ENCODE data around the gene C19orf33. TPM values are rescaled to one million over a fixed set of nuclear protein-coding genes. Genes with fewer than 3 reads are reported as not detected.
"Not testable (repeated sequence)": the region's sequence is repeated elsewhere in the genome, so short reads cannot be mapped to it uniquely, and the experiment has no call there.

Gene C19orf33
- total and polyA plus RNA-seq, 2 experiments from 2014 or later: 58.9 to 72.2 TPM

DNA sequence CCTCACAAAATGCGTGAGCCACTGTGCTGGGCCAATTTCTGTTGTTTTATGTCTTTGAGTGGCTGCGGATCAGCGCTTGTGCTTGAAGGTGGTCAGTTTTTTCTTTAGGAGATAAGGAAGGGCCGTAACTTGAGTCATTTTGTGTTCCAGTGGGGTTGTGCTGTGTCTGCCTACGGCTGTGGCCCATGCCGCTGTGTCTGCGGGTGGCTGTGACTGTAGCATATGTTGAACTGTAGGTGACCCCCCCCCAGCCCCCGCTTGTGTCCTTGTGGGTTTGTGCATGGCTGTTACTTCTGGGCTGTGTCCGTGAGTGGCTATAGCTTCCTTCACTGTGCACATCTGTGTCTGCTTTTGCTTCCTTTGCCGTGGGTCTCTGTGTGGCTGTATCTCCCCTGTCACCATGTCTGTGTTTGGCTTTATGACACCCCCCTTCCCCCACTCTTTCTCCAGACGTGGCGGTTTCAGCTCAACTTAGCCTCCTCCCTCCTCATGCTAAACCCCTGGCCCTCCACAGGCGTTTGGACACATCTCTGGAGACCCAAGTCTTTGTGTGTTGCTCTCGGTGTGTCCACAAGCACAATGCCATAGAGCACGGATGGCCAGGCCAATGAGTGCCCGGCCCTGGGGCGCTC lies 48.6 kb upstream of the C19orf33 start (continued):
- TF ChIP-seq STAT1 (IDR thresholded peaks at IDR 0.05; ENCODE audit: unreplicated experiment) (no peak), ETS1 (IDR thresholded peaks at IDR 0.05) (no peak), NANOG (IDR thresholded peaks at IDR 0.05; ENCODE audit: borderline replicate concordance) (no peak), CREB1 (CRISPR knock-in tag; IDR thresholded peaks at IDR 0.05; ENCODE audit: low read depth) (no peak), ZNF114 (CRISPR knock-in tag; IDR thresholded peaks at IDR 0.05) (no peak), JUNB (IDR thresholded peaks at IDR 0.05; ENCODE audit: unreplicated experiment) (no peak), POLR2AphosphoS5 (IDR thresholded peaks at IDR 0.05; ENCODE audit: low read depth) (no peak), EZH2 (IDR thresholded peaks at IDR 0.05; ENCODE audit: low read depth, unreplicated experiment) (no peak), ZNF331 (CRISPR knock-in tag; IDR thresholded peaks at IDR 0.05; ENCODE audit: low read depth) (no peak)

- not testable (repeated sequence) for H3K4me3 Mint-ChIP-seq; H3K27ac Mint-ChIP-seq; H3K9me3 Mint-ChIP-seq; H3K36me3 ChIP-seq (ENCODE audit: insufficient read depth); H3K4me3 ChIP-seq; H3K36me3 Mint-ChIP-seq (ENCODE audit: low read depth); H3K9me2 ChIP-seq (ENCODE audit: insufficient read depth); H3K27me3 ChIP-seq (ENCODE audit: insufficient read depth); H2AFZ ChIP-seq; H3K4me2 ChIP-seq; ATAC-seq
- H3F3A ChIP-seq (replicated peaks; ENCODE audit: low read depth): peaks cover 21% of the 10 kb centered on the region
- peak; percentile 73 for DNase-seq (ENCODE audit: low spot score)
- H3K27ac ChIP-seq (ENCODE audit: low read depth): peak overlapping the region; percentile 100; the same call in 1 of the 2 replicates
- Mint-ChIP-seq H3K27me3 (ENCODE audit: insufficient read depth, low read depth, poor library complexity) (peaks cover 17% of the 10 kb centered on the region), H3K4me1 (peaks cover 30% of the 10 kb centered on the region)
- H3K4me1 ChIP-seq (ENCODE audit: insufficient read depth): peaks cover 36% of the 10 kb centered on the region
- peaks cover 18% of the 10 kb centered on the region for H4K20me1 ChIP-seq (replicated peaks; ENCODE audit: insufficient read depth)
- peaks cover 21% of the 10 kb centered on the region for H3K79me2 ChIP-seq (replicated peaks; ENCODE audit: insufficient read depth)
Measured at GRCh38 chr19:38261942-38262341, 42.1 kb upstream of the C19orf33 start.

DNA sequence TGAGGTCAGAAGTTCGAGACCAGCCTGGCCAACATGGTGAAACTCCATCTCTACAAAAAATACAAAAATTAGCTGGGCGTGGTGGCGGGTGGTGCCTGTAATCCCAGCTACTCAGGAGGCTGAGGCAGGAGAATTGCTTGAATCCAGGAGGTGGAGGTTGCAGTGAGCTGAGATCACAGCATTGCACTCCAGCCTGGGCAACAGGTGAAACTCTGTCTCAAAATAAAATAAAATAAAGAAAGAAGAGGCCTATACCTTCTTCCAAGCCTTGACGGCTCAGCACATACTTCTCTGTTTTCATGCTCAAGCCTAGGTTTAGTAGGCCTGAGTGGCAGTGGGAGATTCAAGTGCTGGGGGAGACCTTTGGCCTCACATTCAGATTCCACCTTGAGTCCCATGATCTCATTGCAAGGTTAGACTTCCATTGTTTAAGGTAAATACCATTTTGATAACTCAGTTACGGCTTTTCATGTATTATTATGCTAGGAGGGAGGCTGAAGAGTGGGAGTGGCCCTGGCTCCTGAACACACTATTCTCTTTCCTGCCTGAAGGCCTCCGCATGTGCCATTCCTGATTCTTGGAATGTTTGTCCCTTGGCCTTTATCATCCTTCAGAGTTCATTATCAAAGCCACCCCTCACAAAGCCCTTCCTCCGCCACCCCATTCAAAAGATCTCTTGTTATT lies 41.3 kb upstream of the C19orf33 start:
- Histone ChIP-seq H2AFZ (no peak overlapping the region), H3K27ac (ENCODE audit: low read depth) (peak overlapping the region; percentile 100), H3K4me2 (peak overlapping the region; percentile 93), H3K4me3 (no peak overlapping the region), H3K79me2 (replicated peaks; ENCODE audit: insufficient read depth) (peaks cover 29% of the 10 kb centered on the region), H3K36me3 (ENCODE audit: insufficient read depth) (no peaks in the 10 kb centered on the region), H4K20me1 (replicated peaks; ENCODE audit: insufficient read depth) (peaks cover 26% of the 10 kb centered on the region), H3K9me2 (ENCODE audit: insufficient read depth) (no peaks in the 10 kb centered on the region), H3K27me3 (ENCODE audit: insufficient read depth) (no peaks in the 10 kb centered on the region), H3F3A (replicated peaks; ENCODE audit: low read depth) (peaks cover 22% of the 10 kb centered on the region), H3K4me1 (ENCODE audit: insufficient read depth) (peaks cover 41% of the 10 kb centered on the region)
- H3K4me3 Mint-ChIP-seq: peak overlapping the region; percentile 22; the same call in 1 of the 3 replicates
- peaks cover 20% of the 10 kb centered on the region for H3K27me3 Mint-ChIP-seq (ENCODE audit: insufficient read depth, low read depth, poor library complexity)
- H3K9me3 Mint-ChIP-seq: no peaks in the 10 kb centered on the region
- DNase-seq (ENCODE audit: low spot score) (peak; percentile 72), ATAC-seq (no peak)
- no peaks in the 10 kb centered on the region; the same call in 2 of the 3 replicates for H3K36me3 Mint-ChIP-seq (ENCODE audit: low read depth)
- H3K4me1 Mint-ChIP-seq: peaks cover 38% of the 10 kb centered on the region
- H3K27ac Mint-ChIP-seq: peak overlapping the region; percentile 71
- TF ChIP-seq NANOG (IDR thresholded peaks at IDR 0.05; ENCODE audit: borderline replicate concordance) (no peak), ZNF331 (CRISPR knock-in tag; IDR thresholded peaks at IDR 0.05; ENCODE audit: low read depth) (no peak), EZH2phosphoT487 (IDR thresholded peaks at IDR 0.05; ENCODE audit: unreplicated experiment) (no peak), ETS1 (IDR thresholded peaks at IDR 0.05) (no peak)
- TF ChIP-seq, protein P1, sequence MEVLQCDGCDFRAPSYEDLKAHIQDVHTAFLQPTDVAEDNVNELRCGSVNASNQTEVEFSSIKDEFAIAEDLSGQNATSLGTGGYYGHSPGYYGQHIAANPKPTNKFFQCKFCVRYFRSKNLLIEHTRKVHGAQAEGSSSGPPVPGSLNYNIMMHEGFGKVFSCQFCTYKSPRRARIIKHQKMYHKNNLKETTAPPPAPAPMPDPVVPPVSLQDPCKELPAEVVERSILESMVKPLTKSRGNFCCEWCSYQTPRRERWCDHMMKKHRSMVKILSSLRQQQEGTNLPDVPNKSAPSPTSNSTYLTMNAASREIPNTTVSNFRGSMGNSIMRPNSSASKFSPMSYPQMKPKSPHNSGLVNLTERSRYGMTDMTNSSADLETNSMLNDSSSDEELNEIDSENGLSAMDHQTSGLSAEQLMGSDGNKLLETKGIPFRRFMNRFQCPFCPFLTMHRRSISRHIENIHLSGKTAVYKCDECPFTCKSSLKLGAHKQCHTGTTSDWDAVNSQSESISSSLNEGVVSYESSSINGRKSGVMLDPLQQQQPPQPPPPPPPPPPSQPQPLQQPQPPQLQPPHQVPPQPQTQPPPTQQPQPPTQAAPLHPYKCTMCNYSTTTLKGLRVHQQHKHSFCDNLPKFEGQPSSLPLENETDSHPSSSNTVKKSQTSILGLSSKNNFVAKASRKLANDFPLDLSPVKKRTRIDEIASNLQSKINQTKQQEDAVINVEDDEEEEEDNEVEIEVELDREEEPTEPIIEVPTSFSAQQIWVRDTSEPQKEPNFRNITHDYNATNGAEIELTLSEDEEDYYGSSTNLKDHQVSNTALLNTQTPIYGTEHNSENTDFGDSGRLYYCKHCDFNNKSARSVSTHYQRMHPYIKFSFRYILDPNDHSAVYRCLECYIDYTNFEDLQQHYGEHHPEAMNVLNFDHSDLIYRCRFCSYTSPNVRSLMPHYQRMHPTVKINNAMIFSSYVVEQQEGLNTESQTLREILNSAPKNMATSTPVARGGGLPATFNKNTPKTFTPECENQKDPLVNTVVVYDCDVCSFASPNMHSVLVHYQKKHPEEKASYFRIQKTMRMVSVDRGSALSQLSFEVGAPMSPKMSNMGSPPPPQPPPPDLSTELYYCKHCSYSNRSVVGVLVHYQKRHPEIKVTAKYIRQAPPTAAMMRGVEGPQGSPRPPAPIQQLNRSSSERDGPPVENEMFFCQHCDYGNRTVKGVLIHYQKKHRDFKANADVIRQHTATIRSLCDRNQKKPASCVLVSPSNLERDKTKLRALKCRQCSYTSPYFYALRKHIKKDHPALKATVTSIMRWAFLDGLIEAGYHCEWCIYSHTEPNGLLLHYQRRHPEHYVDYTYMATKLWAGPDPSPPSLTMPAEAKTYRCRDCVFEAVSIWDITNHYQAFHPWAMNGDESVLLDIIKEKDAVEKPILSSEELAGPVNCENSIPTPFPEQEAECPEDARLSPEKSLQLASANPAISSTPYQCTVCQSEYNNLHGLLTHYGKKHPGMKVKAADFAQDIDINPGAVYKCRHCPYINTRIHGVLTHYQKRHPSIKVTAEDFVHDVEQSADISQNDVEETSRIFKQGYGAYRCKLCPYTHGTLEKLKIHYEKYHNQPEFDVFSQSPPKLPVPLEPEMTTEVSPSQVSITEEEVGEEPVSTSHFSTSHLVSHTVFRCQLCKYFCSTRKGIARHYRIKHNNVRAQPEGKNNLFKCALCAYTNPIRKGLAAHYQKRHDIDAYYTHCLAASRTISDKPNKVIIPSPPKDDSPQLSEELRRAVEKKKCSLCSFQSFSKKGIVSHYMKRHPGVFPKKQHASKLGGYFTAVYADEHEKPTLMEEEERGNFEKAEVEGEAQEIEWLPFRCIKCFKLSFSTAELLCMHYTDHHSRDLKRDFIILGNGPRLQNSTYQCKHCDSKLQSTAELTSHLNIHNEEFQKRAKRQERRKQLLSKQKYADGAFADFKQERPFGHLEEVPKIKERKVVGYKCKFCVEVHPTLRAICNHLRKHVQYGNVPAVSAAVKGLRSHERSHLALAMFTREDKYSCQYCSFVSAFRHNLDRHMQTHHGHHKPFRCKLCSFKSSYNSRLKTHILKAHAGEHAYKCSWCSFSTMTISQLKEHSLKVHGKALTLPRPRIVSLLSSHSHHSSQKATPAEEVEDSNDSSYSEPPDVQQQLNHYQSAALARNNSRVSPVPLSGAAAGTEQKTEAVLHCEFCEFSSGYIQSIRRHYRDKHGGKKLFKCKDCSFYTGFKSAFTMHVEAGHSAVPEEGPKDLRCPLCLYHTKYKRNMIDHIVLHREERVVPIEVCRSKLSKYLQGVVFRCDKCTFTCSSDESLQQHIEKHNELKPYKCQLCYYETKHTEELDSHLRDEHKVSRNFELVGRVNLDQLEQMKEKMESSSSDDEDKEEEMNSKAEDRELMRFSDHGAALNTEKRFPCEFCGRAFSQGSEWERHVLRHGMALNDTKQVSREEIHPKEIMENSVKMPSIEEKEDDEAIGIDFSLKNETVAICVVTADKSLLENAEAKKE (CRISPR knock-in tag; IDR thresholded peaks at IDR 0.05): no peak

Measured in GM23338 (cell line).